ENCODE results near the gene SMARCC1. TPM values are rescaled to one million over a fixed set of nuclear protein-coding genes. Genes with fewer than 3 reads are reported as not detected.

SMARCC1 gene
- total RNA-seq, 1 donor from 2014 or later, result 77.0 TPM

- DNase-seq (ENCODE audit: low spot score) (no peak), ATAC-seq (no peak)
- intact Hi-C loops (cut with DNase I), result no loop called here
Observed at GRCh38 chr3:47716656-47717055, 65.0 kb downstream of the SMARCC1 start.

- intact Hi-C loops (cut with DNase I), result no loop called here
- no peak for DNase-seq (ENCODE audit: low spot score)
- no peak for ATAC-seq
Observed at GRCh38 chr3:47715928-47716327, 65.8 kb downstream of the SMARCC1 start.

GRCh38 chr3:47714606-47715005 is 67.1 kb downstream of the SMARCC1 start:
- DNase-seq (ENCODE audit: low spot score), result no peak
- ATAC-seq, result no peak
- intact Hi-C loops (cut with DNase I), result no loop called here

GRCh38 chr3:47713655-47714054 is 68.0 kb downstream of the SMARCC1 start:
- ATAC-seq, result no peak
- DNase-seq (ENCODE audit: low spot score), result no peak
- intact Hi-C loops (cut with DNase I), result no loop called here

- DNase-seq (ENCODE audit: low spot score) (no peak), ATAC-seq (no peak)
- intact Hi-C loops (cut with DNase I), result no loop called here
Observed at GRCh38 chr3:47712398-47712797, 69.3 kb downstream of the SMARCC1 start.

GRCh38 chr3:47711596-47711995 is 70.1 kb downstream of the SMARCC1 start:
- DNase-seq (ENCODE audit: low spot score) (no peak), ATAC-seq (no peak)
- intact Hi-C loops (cut with DNase I), result no loop called here

- DNase-seq (ENCODE audit: low spot score), result no peak
- intact Hi-C loops (cut with DNase I), result no loop called here
- no peak for ATAC-seq
Observed at GRCh38 chr3:47705391-47705790, 76.3 kb downstream of the SMARCC1 start.

- no peak for DNase-seq (ENCODE audit: low spot score)
- no peak for ATAC-seq
- intact Hi-C loops (cut with DNase I), result no loop called here
Observed at GRCh38 chr3:47704237-47704612, 77.5 kb downstream of the SMARCC1 start.

GRCh38 chr3:47701388-47701787 is 80.3 kb downstream of the SMARCC1 start:
- DNase-seq (ENCODE audit: low spot score), result no peak
- intact Hi-C loops (cut with DNase I), result no loop called here
- no peak for ATAC-seq

- ATAC-seq, result no peak
- intact Hi-C loops (cut with DNase I), result loop anchor here (5.0 kb wide), 1 partner anchor 1620 kb away; no protein-coding TSS in a partner anchor
- DNase-seq (ENCODE audit: low spot score), result no peak
Observed at GRCh38 chr3:47692158-47692557, 89.5 kb downstream of the SMARCC1 start.

- ATAC-seq (no peak), DNase-seq (ENCODE audit: low spot score) (no peak)
- intact Hi-C loops (cut with DNase I), result no loop called here
Observed at GRCh38 chr3:47688488-47688887, 93.2 kb downstream of the SMARCC1 start.

- intact Hi-C loops (cut with DNase I), result no loop called here
- ATAC-seq (no peak), DNase-seq (ENCODE audit: low spot score) (no peak)
Observed at GRCh38 chr3:47685037-47685436, 96.7 kb downstream of the SMARCC1 start.

- no peak for DNase-seq (ENCODE audit: low spot score)
- ATAC-seq, result no peak
- intact Hi-C loops (cut with DNase I), result no loop called here
Observed at GRCh38 chr3:47681016-47681415, 100.7 kb downstream of the SMARCC1 start.

- intact Hi-C loops (cut with DNase I), result no loop called here
- no peak for ATAC-seq
- no peak for DNase-seq (ENCODE audit: low spot score)
Observed at GRCh38 chr3:47678446-47679338, 103.0 kb downstream of the SMARCC1 start.

GRCh38 chr3:47669026-47669749 is 112.5 kb downstream of the SMARCC1 start:
- intact Hi-C loops (cut with DNase I), result no loop called here
- ATAC-seq (no peak), DNase-seq (ENCODE audit: low spot score) (no peak)

- DNase-seq (ENCODE audit: low spot score) (no peak), ATAC-seq (no peak)
- intact Hi-C loops (cut with DNase I), result no loop called here
Observed at GRCh38 chr3:47666118-47666517, 115.6 kb downstream of the SMARCC1 start.

GRCh38 chr3:47664519-47664918 is 117.2 kb downstream of the SMARCC1 start:
- ATAC-seq, result no peak
- intact Hi-C loops (cut with DNase I), result no loop called here
- no peak for DNase-seq (ENCODE audit: low spot score)

- ATAC-seq, result no peak
- intact Hi-C loops (cut with DNase I), result no loop called here
- DNase-seq (ENCODE audit: low spot score), result no peak
Observed at GRCh38 chr3:47663630-47664240, 118.0 kb downstream of the SMARCC1 start.

- no peak for ATAC-seq
- intact Hi-C loops (cut with DNase I), result no loop called here
- no peak for DNase-seq (ENCODE audit: low spot score)
Observed at GRCh38 chr3:47661121-47661752, 120.5 kb downstream of the SMARCC1 start.

Data from sciatic nerve (tissue), 2 donors.